HG02588 (cell line): ENCODE measurements around the gene DNLZ.
"Not testable (repeated sequence)": the region's sequence is repeated elsewhere in the genome, so short reads cannot be mapped to it uniquely, and the experiment has no call there.

Experiments used
- ATAC-seq: cut with Tn5 transposase; IDR thresholded peaks from one replicate; pipeline ENCODE4 v1.9.1; 2021; ENCODE audit warnings: mild to moderate bottlenecking, moderate library complexity; ENCODE audit not compliant: unreplicated experiment

DNLZ gene

DNA sequence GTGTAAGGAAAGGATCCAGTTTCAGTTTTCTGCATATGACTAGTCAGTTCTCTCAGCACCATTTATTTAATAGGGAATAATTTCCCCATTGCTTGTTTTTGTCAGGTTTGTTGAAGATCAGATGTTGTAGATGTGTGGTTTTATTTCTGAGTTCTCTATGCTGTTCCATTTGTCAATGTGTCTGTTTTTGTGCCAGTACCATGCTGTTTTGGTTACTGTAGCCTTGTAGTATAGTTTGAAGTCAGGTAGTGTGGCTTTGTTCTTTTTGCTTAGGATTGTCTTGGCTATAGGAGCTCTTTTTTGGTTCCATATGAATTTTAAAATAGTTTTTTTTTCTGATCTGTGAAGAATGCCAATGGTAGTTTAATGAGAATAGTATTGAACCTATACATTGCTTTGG lies 42.6 kb downstream of the DNLZ start:
- not testable (repeated sequence) for ATAC-seq

DNA sequence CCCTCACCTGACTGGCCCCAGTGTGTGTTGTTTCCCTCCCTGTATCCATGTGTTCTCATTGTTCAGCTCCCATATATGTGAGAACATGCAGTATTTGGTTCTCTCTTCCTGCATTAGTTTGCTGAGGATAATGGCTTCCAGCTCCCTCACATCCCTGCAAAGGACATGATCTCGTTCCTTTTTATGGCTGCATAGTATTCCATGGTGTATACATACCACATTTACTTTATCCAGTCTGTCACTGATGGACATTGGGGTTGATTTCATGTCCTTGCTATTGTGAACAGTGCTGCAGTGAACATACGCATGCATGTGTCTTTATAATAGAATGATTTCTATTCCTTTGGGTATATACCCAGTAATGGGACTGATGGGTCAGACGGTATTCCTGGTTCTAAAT lies 43.6 kb downstream of the DNLZ start:
- ATAC-seq, result not testable (repeated sequence)

DNA sequence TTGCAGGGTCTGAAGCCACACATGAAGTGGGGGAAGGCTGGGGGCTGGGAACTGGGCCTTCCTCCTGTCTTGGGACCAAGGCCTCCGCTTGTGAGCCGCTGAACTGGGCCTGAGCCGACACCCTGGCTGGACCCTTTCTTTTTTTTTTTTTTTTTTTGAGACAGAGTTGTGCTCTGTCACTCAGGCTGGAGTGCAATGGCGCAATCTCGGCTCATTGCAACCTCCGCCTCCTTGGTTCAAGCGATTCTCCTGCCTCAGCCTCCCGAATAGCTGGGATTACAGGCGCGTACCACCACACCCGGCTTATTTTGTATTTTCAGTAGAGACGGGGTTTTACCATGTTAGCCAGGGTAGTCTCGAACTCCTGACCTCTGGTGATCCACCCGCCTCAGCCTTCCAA lies 44.3 kb downstream of the DNLZ start:
- not testable (repeated sequence) for ATAC-seq

DNA sequence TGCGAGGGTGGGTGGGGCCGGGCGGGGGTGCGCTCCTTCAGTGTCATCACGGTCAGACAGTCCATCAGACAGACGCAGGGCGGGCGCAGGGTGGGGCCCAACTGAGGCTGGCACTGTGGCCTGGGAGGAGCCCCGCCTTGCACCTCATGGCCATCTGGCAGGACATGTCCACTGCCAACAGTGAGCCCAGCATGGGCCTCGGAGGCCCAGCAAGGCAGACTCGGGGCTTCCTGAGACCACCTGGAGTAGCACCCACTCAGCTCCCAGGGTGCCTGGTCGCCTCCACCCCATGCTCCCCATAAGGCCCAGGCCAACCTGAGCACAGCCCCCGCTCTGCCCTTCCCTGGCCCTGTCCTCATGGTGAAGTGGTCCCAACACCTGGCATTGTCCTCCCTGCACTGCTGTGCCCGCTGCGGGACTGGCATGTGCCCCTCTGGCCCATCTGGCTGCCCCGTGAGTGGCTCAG lies 44.7 kb downstream of the DNLZ start:
- ATAC-seq, result no peak

DNA sequence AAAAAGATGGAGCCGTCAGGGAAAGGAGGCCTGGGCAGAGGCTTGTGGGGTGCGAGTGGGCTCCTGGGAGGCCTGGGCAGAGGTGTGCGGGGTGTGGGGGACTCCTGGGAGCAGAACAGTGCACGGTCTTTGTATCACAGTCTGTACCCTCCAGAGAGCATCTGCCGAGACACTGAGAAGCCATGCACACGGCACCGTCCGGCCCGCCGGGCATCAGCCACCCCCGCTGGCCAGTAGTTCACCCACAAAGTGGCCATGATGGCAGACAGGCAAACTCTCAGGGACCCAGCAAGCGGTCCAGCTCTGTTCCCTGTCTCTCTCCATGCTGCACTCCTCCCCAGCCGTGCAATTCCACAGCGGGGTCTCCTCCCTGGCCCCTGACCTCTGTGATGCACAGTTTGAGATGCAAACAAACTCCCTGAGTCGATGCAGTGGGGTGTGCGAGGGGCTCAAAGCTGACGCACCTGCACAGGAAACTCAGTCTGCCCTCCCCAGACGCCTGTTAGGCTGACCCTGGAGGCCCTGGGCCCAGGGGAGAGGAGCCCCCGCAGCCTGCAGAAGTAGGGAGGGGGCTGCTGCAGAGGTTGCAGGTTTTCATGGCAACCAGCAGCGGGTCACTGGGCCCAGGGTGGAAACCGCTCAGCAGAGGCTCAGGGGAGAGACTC lies 45.3 kb downstream of the DNLZ start:
- ATAC-seq, result no peak

DNA sequence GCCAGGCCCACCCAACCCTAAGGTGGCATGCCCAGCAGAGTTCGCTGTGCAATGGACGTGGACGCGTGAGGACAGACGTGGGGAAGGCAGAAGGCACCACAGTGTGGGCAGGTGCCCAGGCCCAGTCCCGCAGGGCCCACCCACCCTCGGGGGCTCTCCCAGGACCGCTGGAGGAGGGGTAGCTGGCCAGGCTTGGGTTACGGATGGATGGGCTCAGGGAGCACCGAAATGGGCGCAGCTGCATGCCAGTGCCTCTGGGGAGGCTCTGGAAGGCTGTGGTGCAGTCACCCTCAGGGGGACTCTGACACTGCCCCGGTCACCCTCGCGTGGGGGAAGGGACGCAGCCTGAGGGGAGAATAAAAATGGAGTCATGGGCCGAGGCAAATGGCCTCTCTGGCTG lies 45.8 kb downstream of the DNLZ start:
- no peak for ATAC-seq

DNA sequence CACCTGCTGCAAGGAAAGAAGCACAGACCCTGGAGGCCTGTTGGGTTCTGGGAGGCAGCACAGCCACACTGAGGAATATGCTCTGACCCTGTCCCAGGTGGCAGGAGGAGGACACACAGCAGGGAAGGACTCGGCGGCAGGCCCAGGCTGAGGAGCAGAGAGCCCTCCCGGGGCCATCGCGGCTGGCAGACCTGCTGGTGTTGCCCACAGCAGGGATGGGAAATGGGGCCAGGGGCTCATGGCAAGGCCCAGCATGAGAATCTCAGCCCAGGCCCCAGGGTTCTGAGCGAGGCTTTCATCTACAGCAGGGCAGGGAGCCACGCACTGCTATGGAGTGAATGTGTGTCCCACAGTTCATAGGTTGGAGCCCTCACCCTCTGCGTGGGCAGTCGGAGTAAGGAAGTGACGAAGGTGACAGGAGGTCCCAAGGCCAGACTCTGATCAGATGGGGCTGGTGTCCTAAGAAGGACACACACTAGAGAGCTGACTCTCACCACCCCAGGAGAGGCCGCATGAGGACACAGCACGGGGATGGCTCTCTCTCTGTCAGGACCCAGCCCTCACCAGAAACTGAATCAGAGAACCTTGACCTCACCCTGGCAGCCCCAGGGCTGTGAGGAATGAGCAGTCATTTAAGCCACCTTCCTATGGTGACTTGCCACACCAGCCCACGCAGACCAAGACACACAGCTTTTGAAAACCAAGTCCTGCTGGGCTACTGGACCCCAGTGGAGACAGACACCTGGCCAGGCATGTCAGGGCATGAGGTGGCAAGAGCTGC lies 46.5 kb downstream of the DNLZ start:
- no peak for ATAC-seq

DNA sequence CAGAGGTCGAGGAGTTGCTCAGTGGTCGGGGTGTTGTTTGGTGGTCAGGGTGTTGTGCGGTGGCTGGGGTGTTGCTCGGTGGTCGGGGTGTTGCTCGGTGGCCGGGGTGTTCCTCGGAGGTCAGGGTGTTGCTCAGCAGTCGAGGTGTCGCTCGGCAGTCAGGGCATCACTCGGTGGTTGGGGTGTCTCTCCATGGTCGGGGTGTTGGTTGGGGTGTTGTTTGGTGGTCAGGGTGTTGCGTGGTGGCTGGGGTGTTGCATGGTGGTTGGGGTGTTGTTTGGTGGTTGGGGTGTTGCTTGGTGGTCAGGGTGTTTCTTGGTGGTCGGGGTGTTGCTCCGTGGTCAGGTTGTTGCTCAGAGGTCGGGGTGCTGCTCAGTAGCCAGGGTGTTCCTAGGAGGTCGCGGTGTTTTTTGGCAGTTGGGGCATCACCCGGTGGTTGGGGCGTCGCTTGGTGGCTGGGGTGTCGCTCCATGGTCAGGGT lies 47.2 kb downstream of the DNLZ start:
- ATAC-seq, result no peak

DNA sequence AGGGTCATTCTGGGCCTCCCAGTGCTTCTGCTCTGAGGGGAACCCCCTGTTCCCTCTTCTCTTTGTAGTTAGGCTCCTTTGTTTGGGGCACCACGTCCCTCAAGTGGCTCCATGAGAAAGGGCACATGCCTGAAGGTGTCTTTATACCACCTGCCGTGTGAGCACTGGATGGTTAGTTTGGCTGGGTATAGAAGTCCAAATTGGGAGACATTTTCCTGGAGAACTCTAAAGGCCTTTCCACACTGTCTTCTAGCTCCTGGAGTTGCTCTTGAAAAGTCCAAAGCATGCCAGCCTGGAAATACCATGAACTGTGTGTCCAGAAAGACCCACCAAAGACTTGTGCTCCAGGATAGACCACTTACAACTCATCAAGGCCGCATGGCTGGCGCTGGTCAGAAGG lies 48.6 kb downstream of the DNLZ start:
- no peak for ATAC-seq

DNA sequence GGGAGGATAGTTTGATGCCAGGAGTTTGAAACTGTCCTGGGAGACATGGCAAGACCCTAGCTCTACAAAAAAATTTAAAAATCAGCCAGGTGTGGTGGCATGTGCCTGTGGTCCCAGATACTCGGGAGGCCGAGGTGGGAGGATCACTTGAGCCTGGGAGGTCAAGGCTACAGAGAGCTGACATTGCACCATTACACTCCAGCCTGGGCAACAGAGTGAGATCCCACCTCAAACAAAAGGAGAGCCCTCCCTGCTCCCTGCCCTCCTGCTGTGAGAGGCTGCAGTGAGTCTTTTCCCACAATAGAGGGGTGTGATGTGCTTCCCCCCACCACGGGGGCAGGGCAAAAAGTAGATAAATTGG lies 49.5 kb downstream of the DNLZ start:
- no peak for ATAC-seq

DNA sequence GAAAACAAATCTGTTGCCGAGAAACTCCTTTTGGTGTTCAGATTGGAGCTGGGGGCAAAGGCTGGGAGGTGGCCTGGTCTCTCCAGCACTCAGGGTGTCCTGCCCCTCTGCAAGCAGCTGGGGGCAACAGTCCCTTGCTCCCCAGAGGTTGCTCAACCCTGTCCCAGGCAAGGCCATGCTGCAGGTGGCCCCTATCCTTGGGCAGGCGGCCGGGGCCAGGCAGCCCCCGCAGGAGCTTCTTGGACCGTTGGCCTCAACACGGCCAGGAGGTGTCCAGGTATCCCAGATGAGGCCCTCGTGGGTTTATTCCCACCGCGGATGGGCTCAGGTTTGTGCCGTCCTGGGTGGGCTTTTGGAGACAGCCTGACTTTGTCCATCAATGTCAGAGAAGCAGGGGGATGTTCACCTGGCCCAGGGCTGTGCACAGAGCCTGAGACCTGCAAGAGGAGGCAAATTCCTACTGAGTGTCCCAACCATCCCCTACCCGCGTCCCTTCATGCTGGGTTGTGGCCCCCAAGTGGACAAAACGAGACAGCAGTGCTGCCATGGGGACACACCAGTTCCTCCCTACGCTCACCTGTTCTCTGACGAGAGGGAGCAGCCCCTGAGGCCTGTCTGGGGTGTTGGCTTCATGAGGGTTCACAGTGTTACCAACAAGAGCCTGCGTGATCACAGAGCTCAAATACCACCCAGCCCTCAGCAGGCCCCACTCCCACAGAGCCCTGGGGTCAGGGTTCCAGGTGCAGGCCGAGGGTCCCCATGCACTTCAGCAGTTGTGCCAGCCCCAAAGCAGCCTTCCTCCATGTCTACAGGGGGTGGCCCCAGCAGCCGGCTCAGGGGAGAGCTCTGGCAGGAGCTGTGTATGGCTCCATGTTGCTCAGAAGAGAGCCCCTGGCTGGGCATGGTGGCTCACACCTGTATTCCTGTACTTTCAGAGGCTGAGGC lies 50.2 kb downstream of the DNLZ start:
- ATAC-seq, result no peak

DNA sequence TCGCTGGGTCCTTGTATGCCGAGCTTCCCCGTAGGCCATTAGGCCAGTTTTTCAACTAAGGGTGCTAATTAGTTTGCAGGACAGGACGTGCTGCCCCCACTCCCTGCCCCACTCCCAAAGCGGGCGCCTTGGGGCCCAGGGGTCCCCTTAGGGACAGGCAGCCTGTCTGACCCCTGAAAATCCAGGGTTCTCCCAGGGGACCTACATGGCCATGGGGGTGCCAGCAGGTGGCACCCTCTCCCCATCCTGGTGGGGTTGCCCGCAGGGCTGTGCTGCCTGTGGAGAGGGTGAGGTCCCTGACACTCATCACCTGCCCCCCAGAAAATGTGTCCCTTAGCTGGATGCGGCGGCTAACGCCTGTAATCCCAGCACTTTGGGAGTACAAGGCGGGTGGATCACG lies 51.1 kb downstream of the DNLZ start:
- ATAC-seq, result no peak

DNA sequence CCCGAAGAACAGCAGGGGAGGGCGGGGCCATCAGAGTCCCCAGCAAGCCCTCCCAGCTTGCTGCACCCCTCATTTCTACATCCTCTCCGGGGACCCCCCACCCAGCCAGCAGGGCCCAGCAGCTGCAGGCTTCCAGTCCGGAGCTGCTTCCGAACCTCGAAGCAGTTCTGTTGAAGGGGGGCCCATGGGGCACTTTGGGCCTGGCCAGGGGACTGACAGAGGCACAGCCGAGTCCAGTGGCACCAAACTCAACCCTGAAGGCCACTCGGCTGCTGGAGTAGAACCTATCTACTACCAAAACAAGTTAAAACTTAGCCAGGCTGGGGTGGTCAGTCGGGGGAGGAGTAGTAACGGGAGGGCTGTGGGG lies 51.6 kb downstream of the DNLZ start:
- no peak for ATAC-seq

DNA sequence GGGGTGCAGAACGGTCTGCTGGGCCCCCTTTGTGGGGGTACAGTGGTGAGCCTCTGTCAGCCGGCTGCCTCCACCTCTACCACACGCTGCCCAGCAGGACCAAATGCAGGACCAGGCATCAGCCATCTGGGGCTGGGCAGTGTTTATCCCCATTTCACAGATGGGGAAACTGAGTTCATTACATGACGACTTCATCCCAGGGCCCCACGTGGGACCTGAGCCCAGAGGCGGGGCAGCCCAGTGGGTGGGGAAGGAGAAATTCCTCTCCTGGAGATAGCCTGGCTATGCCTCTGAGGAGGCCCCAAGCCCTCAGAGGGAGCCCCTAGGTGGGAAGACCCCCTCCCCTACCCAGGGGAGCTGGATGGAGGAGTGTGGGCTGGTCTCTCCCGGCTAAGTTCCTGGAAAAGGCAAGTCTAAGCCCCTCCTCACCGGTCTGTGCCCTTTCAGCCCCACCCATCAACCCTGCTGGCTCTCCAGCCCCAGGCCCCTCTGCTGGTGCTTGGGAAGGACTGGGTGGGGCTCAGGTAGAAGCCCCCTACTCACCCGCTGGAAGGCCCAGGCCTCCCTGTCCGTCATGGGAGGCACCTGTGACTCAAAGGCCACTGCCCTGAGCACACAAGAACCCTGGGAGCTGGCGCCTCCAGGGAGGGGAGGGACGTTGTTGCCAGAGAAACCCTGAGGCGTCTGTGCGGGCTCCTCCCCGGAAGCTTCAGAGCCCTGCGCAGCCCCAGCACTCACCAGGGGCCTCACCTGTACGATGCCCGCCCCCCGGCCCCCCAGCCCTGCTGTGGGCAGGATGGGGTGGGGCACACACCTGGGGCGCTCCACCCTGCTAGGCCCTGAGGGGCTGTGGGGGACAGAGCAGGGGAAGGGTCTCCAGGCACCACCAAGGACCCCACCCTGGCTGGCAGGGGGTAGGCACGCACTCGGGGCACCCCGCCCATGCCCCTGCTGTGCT lies 52.2 kb downstream of the DNLZ start:
- ATAC-seq, result no peak

DNA sequence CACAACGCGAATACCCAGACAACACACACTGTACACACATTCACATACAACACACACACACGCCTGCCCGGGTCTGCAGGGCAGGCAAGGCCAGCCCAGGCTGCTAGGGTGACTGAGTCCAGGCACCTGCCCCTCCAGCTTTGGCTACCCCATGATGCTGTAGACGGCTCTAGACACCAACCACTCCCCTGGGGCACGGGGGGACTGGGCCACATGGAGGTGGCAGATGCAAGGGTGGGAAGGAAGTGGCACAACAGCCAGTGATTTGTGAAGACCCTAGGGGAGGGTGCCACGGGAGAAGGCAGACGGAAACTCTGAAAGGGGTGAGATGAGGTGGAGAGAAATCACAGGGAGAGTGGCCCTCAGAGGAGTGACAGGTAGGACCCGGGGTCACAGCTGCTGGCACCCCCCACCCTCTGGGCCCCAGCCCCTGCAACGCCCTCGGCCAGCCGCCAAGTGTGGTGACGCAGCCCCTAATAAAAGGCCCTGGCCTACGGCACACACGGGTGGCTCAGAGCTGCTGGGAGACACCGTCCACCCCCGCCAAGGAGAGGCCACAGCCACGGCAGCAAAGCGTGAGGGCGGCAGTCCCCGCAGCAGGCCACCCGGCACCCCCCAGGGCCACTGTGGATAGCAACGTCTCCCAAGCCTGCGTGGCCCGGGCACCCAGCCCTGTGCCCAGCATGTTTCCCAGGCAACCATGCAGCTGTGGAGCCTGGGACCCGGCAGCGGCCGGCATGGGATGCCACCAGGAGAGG lies 53.1 kb downstream of the DNLZ start:
- no peak for ATAC-seq

DNA sequence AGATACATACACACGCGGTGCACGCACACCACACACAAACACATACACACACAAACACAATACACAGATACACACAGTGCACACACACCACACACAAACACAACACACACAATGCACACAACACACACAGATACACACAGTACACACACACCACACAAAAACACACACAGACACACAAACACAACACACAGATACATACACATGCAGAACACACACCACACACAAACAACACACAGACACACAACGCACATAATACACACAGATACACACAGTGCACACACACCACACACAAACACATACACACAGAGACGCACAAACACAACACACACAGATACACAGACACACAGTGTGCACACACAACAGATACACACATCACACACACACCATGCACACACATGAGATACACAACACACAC lies 53.7 kb downstream of the DNLZ start:
- no peak for ATAC-seq
